ENCODE data around the gene RAD52.

GRCh38 chr12:885701-886100 is 63.8 kb downstream of the RAD52 start:
- TF ChIP-seq EZH2phosphoT487 (IDR thresholded peaks at IDR 0.05; ENCODE audit: low read depth, severe bottlenecking, unreplicated experiment) (no peak), CTCF (IDR thresholded peaks at IDR 0.05; ENCODE audit: poor library complexity) (no peak)

All from hepatocyte (in vitro differentiated cells).